NB4 (cell line): Measurements from ENCODE around the gene SLC5A10.

Source experiments
- MYC ChIP-seq: IDR thresholded peaks from 2 replicates; pipeline ENCODE4 v1.6.1; 2011; ENCODE audit warnings: low read depth, low read length
- POLR2A ChIP-seq: IDR thresholded peaks from 2 replicates; pipeline ENCODE4 v1.6.1; 2011; ENCODE audit warnings: mild to moderate bottlenecking; ENCODE audit not compliant: insufficient read length; ENCODE audit errors: extremely low read depth
- TF ChIP-seq, protein P1 (sequence below): IDR thresholded peaks from one replicate; pipeline ENCODE4 v1.5.1; 2012; ENCODE audit warnings: low read depth, low read length

DNA sequence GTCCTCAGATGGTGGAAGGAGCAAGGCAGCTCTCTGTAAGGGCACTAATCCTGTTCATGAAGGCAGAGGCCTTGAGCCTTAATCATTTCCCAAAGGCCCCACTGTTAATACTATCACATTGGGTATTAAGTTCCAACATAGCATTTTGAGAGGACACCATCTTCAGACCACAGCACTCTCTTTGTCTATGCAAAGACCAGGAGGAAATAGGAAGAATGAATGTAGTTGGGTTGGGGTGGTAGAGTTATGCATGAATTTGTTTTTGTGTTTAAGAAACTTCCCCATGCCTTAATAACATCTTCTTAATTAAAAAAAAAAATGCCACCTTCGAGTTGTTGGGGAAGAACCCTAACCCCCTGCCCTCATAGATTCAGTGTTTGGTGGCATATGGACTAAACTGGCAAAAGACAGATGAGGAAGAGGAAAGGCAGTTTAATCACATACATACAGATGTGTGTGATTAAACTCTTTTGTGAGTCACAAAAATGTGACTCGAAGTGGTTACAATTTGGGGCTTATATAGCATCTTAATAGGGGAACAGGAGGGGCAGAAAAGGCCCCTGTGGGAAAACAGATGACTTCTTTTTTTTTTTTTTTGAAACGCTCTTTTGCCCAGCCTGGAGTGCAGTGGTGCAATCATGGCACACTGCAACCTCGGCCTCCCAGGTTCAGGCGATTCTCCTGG is 35.0 kb upstream of the SLC5A10 start:
- TF ChIP-seq, protein P1, sequence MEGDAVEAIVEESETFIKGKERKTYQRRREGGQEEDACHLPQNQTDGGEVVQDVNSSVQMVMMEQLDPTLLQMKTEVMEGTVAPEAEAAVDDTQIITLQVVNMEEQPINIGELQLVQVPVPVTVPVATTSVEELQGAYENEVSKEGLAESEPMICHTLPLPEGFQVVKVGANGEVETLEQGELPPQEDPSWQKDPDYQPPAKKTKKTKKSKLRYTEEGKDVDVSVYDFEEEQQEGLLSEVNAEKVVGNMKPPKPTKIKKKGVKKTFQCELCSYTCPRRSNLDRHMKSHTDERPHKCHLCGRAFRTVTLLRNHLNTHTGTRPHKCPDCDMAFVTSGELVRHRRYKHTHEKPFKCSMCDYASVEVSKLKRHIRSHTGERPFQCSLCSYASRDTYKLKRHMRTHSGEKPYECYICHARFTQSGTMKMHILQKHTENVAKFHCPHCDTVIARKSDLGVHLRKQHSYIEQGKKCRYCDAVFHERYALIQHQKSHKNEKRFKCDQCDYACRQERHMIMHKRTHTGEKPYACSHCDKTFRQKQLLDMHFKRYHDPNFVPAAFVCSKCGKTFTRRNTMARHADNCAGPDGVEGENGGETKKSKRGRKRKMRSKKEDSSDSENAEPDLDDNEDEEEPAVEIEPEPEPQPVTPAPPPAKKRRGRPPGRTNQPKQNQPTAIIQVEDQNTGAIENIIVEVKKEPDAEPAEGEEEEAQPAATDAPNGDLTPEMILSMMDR = no peak
- TF ChIP-seq POLR2A = no peak
- TF ChIP-seq MYC = no peak
